ENCODE results near the gene ARHGAP11A.

The ARHGAP11A gene

DNA sequence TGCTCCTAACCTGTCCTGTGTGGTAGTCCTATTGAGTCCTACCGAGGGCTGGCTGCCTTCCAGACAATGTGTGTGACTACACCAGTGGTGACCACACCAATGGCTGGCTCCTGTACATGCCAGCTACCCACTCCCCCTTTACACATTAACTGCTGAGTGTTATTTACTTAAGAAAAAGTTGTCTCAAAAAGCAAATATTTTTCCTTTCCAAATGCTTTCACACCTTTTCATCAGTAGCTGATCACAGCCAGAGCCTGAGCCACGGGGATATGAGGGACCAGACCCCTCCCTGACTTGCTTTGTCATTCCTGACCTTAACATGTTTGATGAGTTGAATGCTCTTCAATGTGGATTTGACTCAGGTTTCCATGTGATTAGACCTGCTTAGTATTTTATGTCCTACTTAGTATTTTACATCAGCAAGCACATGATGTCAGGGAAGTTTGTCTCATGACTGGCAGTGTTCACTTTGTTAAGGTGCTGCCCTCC lies 72.9 kb downstream of the ARHGAP11A start:
- DNase-seq: no peak
